Osteocyte (in vitro differentiated cells): Measurements from ENCODE around the gene MEMO1. TPM values are rescaled to one million over a fixed set of nuclear protein-coding genes. Genes with fewer than 3 reads are reported as not detected.
"Not testable (repeated sequence)": the region's sequence is repeated elsewhere in the genome, so short reads cannot be mapped to it uniquely, and the experiment has no call there.

Experiments used
- DNase-seq: peaks from one replicate; pipeline ENCODE4 v3.0.0; 2021; ENCODE audit warnings: mixed read lengths; ENCODE audit not compliant: unreplicated experiment; ENCODE audit errors: extremely low spot score
- H3K27ac Mint-ChIP-seq: one replicate; pipeline ENCODE4 v1.8.0; 2021; ENCODE audit warnings: mild to moderate bottlenecking, mixed read lengths; ENCODE audit not compliant: unreplicated experiment
- H3K27me3 Mint-ChIP-seq: one replicate; pipeline ENCODE4 v1.8.0; 2021; ENCODE audit warnings: mixed read lengths; ENCODE audit not compliant: unreplicated experiment
- H3K36me3 Mint-ChIP-seq: one replicate; pipeline ENCODE4 v1.8.0; 2021; ENCODE audit warnings: mixed read lengths; ENCODE audit not compliant: unreplicated experiment
- H3K4me1 Mint-ChIP-seq: one replicate; pipeline ENCODE4 v1.8.0; 2021; ENCODE audit warnings: mixed read lengths; ENCODE audit not compliant: unreplicated experiment
- H3K4me3 Mint-ChIP-seq: one replicate; pipeline ENCODE4 v1.8.0; 2021; ENCODE audit warnings: mild to moderate bottlenecking, moderate library complexity, mixed read lengths; ENCODE audit not compliant: unreplicated experiment
- H3K9me3 Mint-ChIP-seq: one replicate; pipeline ENCODE4 v1.8.0; 2021; ENCODE audit warnings: mixed read lengths; ENCODE audit not compliant: unreplicated experiment
- CTCF ChIP-seq: fragments of 200-600 bp; sonication (generic); IDR thresholded peaks from 2 replicates; pipeline ENCODE4 v1.5.0; 2021; ENCODE audit warnings: antibody characterized with exemption, mild to moderate bottlenecking, moderate library complexity
- total RNA-seq: library from RNA; stranded (reverse); gene quantifications from 2 replicates; pipeline ENCODE4 v1.2.1, GENCODE V29; 2021

The MEMO1 gene
- total RNA-seq, 1 donor from 2014 or later, result 48.1 TPM

- Mint-ChIP-seq H3K4me1 (peaks cover 12% of the 10 kb centered on the region), H3K9me3 (no peaks in the 10 kb centered on the region), H3K4me3 (no peak overlapping the region), H3K36me3 (no peaks in the 10 kb centered on the region), H3K27me3 (no peaks in the 10 kb centered on the region), H3K27ac (no peak overlapping the region)
- TF ChIP-seq CTCF, result no peak
- no peak for DNase-seq
These were observed 32.8 kb upstream of the MEMO1 start for GRCh38 chr2:32043561-32043960.

GRCh38 chr2:32039447-32040219 is 28.8 kb upstream of the MEMO1 start, which contains the start of gene DPY30:
DPY30 (minus strand) TSS chr2:32039805; CDS start chr2:32039456, 349 bp downstream.
- no peak for TF ChIP-seq CTCF
- Mint-ChIP-seq H3K9me3 (no peaks in the 10 kb centered on the region), H3K4me3 (peak within 1 kb of the TSS; percentile 90), H3K4me1 (peaks cover 12% of the 10 kb centered on the region), H3K27me3 (no peaks in the 10 kb centered on the region), H3K36me3 (peaks cover 4% of the 10 kb centered on the region), H3K27ac (peak within 1 kb of the TSS; percentile 97)
- peak; percentile 97 for DNase-seq

- H3K9me3 Mint-ChIP-seq, H3K4me3 Mint-ChIP-seq, H3K27ac Mint-ChIP-seq, H3K27me3 Mint-ChIP-seq: not testable (repeated sequence)
- H3K36me3 Mint-ChIP-seq, result peaks cover 17% of the 10 kb centered on the region
- H3K4me1 Mint-ChIP-seq, result peaks cover 10% of the 10 kb centered on the region
- DNase-seq, result peak; percentile 30
These were observed 23.5 kb upstream of the MEMO1 start for GRCh38 chr2:32034198-32034887.

GRCh38 chr2:32018789-32019482 is 8.1 kb upstream of the MEMO1 start:
- not testable (repeated sequence) for H3K4me1 Mint-ChIP-seq, H3K27me3 Mint-ChIP-seq, H3K4me3 Mint-ChIP-seq, H3K9me3 Mint-ChIP-seq, H3K27ac Mint-ChIP-seq
- DNase-seq, result peak; percentile 49
- H3K36me3 Mint-ChIP-seq, result peaks cover 16% of the 10 kb centered on the region

GRCh38 chr2:32012872-32013271 is 2.1 kb upstream of the MEMO1 start:
- Mint-ChIP-seq H3K27ac (peak overlapping the region; percentile 54), H3K9me3 (no peaks in the 10 kb centered on the region), H3K4me3 (no peak overlapping the region), H3K36me3 (peaks cover 4% of the 10 kb centered on the region), H3K4me1 (peaks cover 24% of the 10 kb centered on the region), H3K27me3 (no peaks in the 10 kb centered on the region)
- TF ChIP-seq CTCF, result no peak
- DNase-seq, result no peak
